GM11168 (cell line): ENCODE data around the gene OSCAR.

Experiments
- in situ Hi-C: fragments of 300-500 bp; cut with MboI; formaldehyde crosslinking; loops from one replicate; pipeline ENCODE4 v1.12.0; 2022; ENCODE audit warnings: low sequenced_read_pairs; ENCODE audit not compliant: unreplicated experiment

Gene OSCAR

GRCh38 chr19:54100561-54100960 lies at the start of gene OSCAR:
TSS of gene OSCAR (minus strand) at chr19:54100803. CDS start at chr19:54100792, 11 bp downstream.
- in situ Hi-C loops = loop anchor here (25.0 kb wide), 1 partner anchor 2012 kb away; the partner anchor contains the start of gene ZNF787

- in situ Hi-C loops = no loop called here
These were observed 48.6 kb upstream of the OSCAR start for GRCh38 chr19:54149021-54149812.

- in situ Hi-C loops = no loop called here
These were observed 47.6 kb upstream of the OSCAR start for GRCh38 chr19:54148158-54148557.

GRCh38 chr19:54147676-54148075 lies 47.1 kb upstream of the OSCAR start:
- in situ Hi-C loops = no loop called here

GRCh38 chr19:54145541-54146158 lies 45.0 kb upstream of the OSCAR start:
- in situ Hi-C loops = no loop called here

GRCh38 chr19:54142166-54142780 lies 41.7 kb upstream of the OSCAR start:
- in situ Hi-C loops = no loop called here

GRCh38 chr19:54141356-54141755 lies 40.8 kb upstream of the OSCAR start:
- in situ Hi-C loops = no loop called here

GRCh38 chr19:54138489-54139256 lies 38.1 kb upstream of the OSCAR start:
- in situ Hi-C loops = no loop called here

GRCh38 chr19:54137699-54138488 lies 37.3 kb upstream of the OSCAR start, which contains the start of gene CNOT3:
TSS of gene CNOT3 (plus strand) at chr19:54137762. CDS start at chr19:54142979, 5,217 bp downstream.
- in situ Hi-C loops = no loop called here

- in situ Hi-C loops = no loop called here
These were observed 36.5 kb upstream of the OSCAR start for GRCh38 chr19:54136864-54137698.

GRCh38 chr19:54136086-54136863 lies 35.7 kb upstream of the OSCAR start:
- in situ Hi-C loops = no loop called here

GRCh38 chr19:54133957-54134590 lies 33.5 kb upstream of the OSCAR start:
- in situ Hi-C loops = no loop called here

GRCh38 chr19:54133312-54133956 lies 32.8 kb upstream of the OSCAR start:
- in situ Hi-C loops = no loop called here

- in situ Hi-C loops = no loop called here
These were observed 29.0 kb upstream of the OSCAR start for GRCh38 chr19:54129617-54129996.

GRCh38 chr19:54128796-54129616 lies 28.4 kb upstream of the OSCAR start:
- in situ Hi-C loops = no loop called here

GRCh38 chr19:54128441-54128725 lies 27.8 kb upstream of the OSCAR start:
- in situ Hi-C loops = no loop called here
